CD14-positive monocyte (primary cell): ENCODE measurements around the gene GPR39. TPM values are rescaled to one million over a fixed set of nuclear protein-coding genes. Genes with fewer than 3 reads are reported as not detected.

Experiments
- DNase-seq, 3 donors: peaks; one replicate each; pipeline ENCODE4 v3.0.0-alpha.2; 2011 to 2022
- H2AFZ ChIP-seq: 2 replicates; pipeline ENCODE4 v1.6.0; 2012; ENCODE audit warnings: mild to moderate bottlenecking, low read depth, low read length, inconsistent platforms; ENCODE audit not compliant: insufficient read depth, poor library complexity, severe bottlenecking
- H3K27ac ChIP-seq, 2 donors: 1 replicate in 1 of 2; 2 replicates in 1 of 2; pipeline ENCODE4 v1.5.1; 2012 to 2013; ENCODE audit warnings: low read length in 2 of 2, control low read depth in 1 of 2, inconsistent platforms in 1 of 2, low read depth in 1 of 2, mild to moderate bottlenecking in 1 of 2
- H3K27me3 ChIP-seq, 2 donors: one replicate each; pipeline versions ENCODE4 v1.6.0 to v1.6.1; 2011 to 2013; ENCODE audit warnings: low read length in 2 of 2; ENCODE audit not compliant: control insufficient read depth in 2 of 2, insufficient read depth in 2 of 2
- H3K36me3 ChIP-seq, 2 donors: replicated peaks in 1 of 2; 1 replicate in 1 of 2; 2 replicates in 1 of 2; pipeline versions ENCODE4 v1.5.1 to v1.6.1; 2012 to 2013; ENCODE audit warnings: low read length in 2 of 2, control low read depth in 1 of 2, inconsistent platforms in 1 of 2, mild to moderate bottlenecking in 1 of 2; ENCODE audit not compliant: insufficient read depth in 2 of 2, control insufficient read depth in 1 of 2
- H3K4me1 ChIP-seq, 2 donors: 1 replicate in 1 of 2; 2 replicates in 1 of 2; pipeline versions ENCODE4 v1.5.1 to v1.6.1; 2012 to 2013; ENCODE audit warnings: low read length in 2 of 2, control low read depth in 1 of 2, inconsistent platforms in 1 of 2, mild to moderate bottlenecking in 1 of 2, moderate library complexity in 1 of 2; ENCODE audit not compliant: insufficient read depth in 2 of 2, control insufficient read depth in 1 of 2
- H3K4me2 ChIP-seq: replicated peaks from 2 replicates; pipeline ENCODE3; 2012; ENCODE audit warnings: low read length, moderate library complexity, mild to moderate bottlenecking; ENCODE audit not compliant: poor library complexity, severe bottlenecking; ENCODE audit errors: extremely low read depth
- H3K4me3 ChIP-seq, 3 experiments: fragments of 200-600 bp in 1 of 3; sonication (generic) in 1 of 3; replicated peaks in 1 of 3; 1 replicate in 2 of 3; 2 replicates in 1 of 3; pipeline ENCODE4 v1.5.1; 2011 to 2013; ENCODE audit warnings: low read length in 3 of 3, mild to moderate bottlenecking in 3 of 3, control low read depth in 2 of 3, low read depth in 2 of 3, inconsistent platforms in 1 of 3, moderate library complexity in 1 of 3
- H3K79me2 ChIP-seq: 2 replicates; pipeline ENCODE4 v1.6.0; 2012; ENCODE audit warnings: mild to moderate bottlenecking, control low read depth, inconsistent platforms, low read length, moderate library complexity; ENCODE audit not compliant: insufficient read depth
- H3K9ac ChIP-seq: 2 replicates; pipeline ENCODE4 v1.6.0; 2017; ENCODE audit warnings: low read length, mild to moderate bottlenecking; ENCODE audit not compliant: insufficient read depth, poor library complexity, severe bottlenecking
- H3K9me3 ChIP-seq, 2 donors: replicated peaks in 1 of 2; 1 replicate in 1 of 2; 2 replicates in 1 of 2; pipeline versions ENCODE4 v1.5.1 to v1.6.1; 2012 to 2013; ENCODE audit warnings: low read length in 2 of 2, control low read depth in 1 of 2; ENCODE audit not compliant: control insufficient read depth in 1 of 2, insufficient read depth in 1 of 2
- H4K20me1 ChIP-seq: 2 replicates; pipeline ENCODE4 v1.6.0; 2012; ENCODE audit warnings: mild to moderate bottlenecking, low read length, control low read depth, moderate library complexity; ENCODE audit not compliant: insufficient read depth
- H3K27ac Mint-ChIP-seq, 7 donors: one replicate each; pipeline ENCODE4 v1.8.0; 2020; ENCODE audit warnings: mild to moderate bottlenecking in 7 of 7, mixed read lengths in 7 of 7, moderate library complexity in 6 of 7, inconsistent platforms in 2 of 7
- H3K27me3 Mint-ChIP-seq, 3 donors: one replicate each; pipeline ENCODE4 v1.8.0; 2021 to 2022; ENCODE audit warnings: low read depth in 3 of 3, mild to moderate bottlenecking in 3 of 3, mixed read lengths in 3 of 3, moderate library complexity in 3 of 3, inconsistent platforms in 1 of 3
- H3K36me3 Mint-ChIP-seq, 2 donors: one replicate each; pipeline ENCODE4 v1.8.0; 2020; ENCODE audit warnings: mixed read lengths in 2 of 2, inconsistent platforms in 1 of 2, mild to moderate bottlenecking in 1 of 2
- H3K4me1 Mint-ChIP-seq: one replicate; pipeline ENCODE4 v1.8.0; 2020; ENCODE audit warnings: mild to moderate bottlenecking, mixed read lengths
- H3K4me3 Mint-ChIP-seq, 2 donors: one replicate each; pipeline ENCODE4 v1.8.0; 2020; ENCODE audit warnings: mild to moderate bottlenecking in 2 of 2, mixed read lengths in 2 of 2, moderate library complexity in 1 of 2
- H3K9me3 Mint-ChIP-seq, 7 donors: one replicate each; pipeline ENCODE4 v1.8.0; 2020 to 2022; ENCODE audit warnings: mixed read lengths in 7 of 7, mild to moderate bottlenecking in 6 of 7, moderate library complexity in 6 of 7, inconsistent platforms in 2 of 7
- CTCF ChIP-seq: fragments of 200-600 bp; IDR thresholded peaks from one replicate; pipeline ENCODE4 v1.8.0; 2022; ENCODE audit warnings: antibody characterized with exemption, mild to moderate bottlenecking
- WGBS: methylation state at CpG from one replicate; pipeline ENCODE4 v1.1.5; 2013; ENCODE audit warnings: missing lambda C conversion rate; ENCODE audit not compliant: insufficient coverage; 5-methylcytosine and 5-hydroxymethylcytosine counted together
- intact Hi-C, 2 donors: fragments of 100-400 bp; cut with micrococcal nuclease; formaldehyde crosslinking; loops; one replicate each; pipeline versions ENCODE4 v1.15.0 to v1.15.1; 2023
- polyA plus RNA-seq, 3 donors: library from polyadenylated mRNA; depleted of rRNA in 1 of 3; unstranded in 2 of 3; stranded (reverse) in 1 of 3; fragments of 300-500 nt in 2 of 3; fragments of >200 nt in 1 of 3; fragmentation: Illumina TruSeq in 2 of 3; gene quantifications; 1 replicate in 2 of 3; 2 replicates in 1 of 3; pipeline ENCODE4 v1.2.3, GENCODE V29; 2012 to 2021

GPR39 gene
- polyA plus RNA-seq, 3 donors = 0.12 TPM; not detected in 2

GRCh38 chr2:132668987-132669907 lies 252.6 kb downstream of the GPR39 start:
- no peaks in the 10 kb centered on the region for H3K4me1 Mint-ChIP-seq
- peak overlapping the region in 1 of 2 donors; percentile 60 for H3K4me3 Mint-ChIP-seq
- no peak overlapping the region for H3K9ac ChIP-seq

More at GRCh38 chr2:132668987-132669907, 252.6 kb downstream of the GPR39 start:
- DNase-seq = no peak
- H3K4me1 ChIP-seq = no peaks in the 10 kb centered on the region
- TF ChIP-seq CTCF = no peak
- no peak overlapping the region for H3K4me2 ChIP-seq
- peaks cover 0 to 15% of the 10 kb centered on the region in 2 donors for H3K9me3 ChIP-seq
- H3K36me3 ChIP-seq = no peaks in the 10 kb centered on the region
- Mint-ChIP-seq H3K36me3 (peaks cover 0 to 5% of the 10 kb centered on the region in 2 donors), H3K9me3 (peaks cover 0 to 12% (median 5%) of the 10 kb centered on the region in 7 donors), H3K27ac (no peak overlapping the region), H3K27me3 (peaks cover 58 to 71% (median 63%) of the 10 kb centered on the region in 3 donors)
- no peak overlapping the region for H3K27ac ChIP-seq
- H2AFZ ChIP-seq = no peak overlapping the region
- H3K79me2 ChIP-seq = no peaks in the 10 kb centered on the region
- intact Hi-C loops = no loop called here
- 1% methylated on average over 78 of the region's 80 CpGs for WGBS
- H3K27me3 ChIP-seq = peaks cover 66 to 87% of the 10 kb centered on the region in 2 donors
- H3K4me3 ChIP-seq = no peak overlapping the region
- H4K20me1 ChIP-seq = no peaks in the 10 kb centered on the region
